Mesothelial cell of epicardium (in vitro differentiated cells): ENCODE measurements around the gene PSMD9. TPM values are rescaled to one million over a fixed set of nuclear protein-coding genes. Genes with fewer than 3 reads are reported as not detected.
A peak's percentile ranks its signal among the peaks of the same experiment; 100 is the strongest.

Experiments used
- DNase-seq, 2 experiments: peaks; one replicate each; pipeline ENCODE4 v3.0.0; 2021; ENCODE audit warnings: low spot score in 2 of 2; ENCODE audit not compliant: unreplicated experiment in 2 of 2
- H3K27ac Mint-ChIP-seq: 2 replicates; pipeline ENCODE4 v1.8.0; 2021; ENCODE audit warnings: mixed read lengths
- H3K27me3 Mint-ChIP-seq: 2 replicates; pipeline ENCODE4 v1.8.0; 2021; ENCODE audit warnings: low read depth, mixed read lengths
- H3K36me3 Mint-ChIP-seq: 2 replicates; pipeline ENCODE4 v1.8.0; 2021; ENCODE audit warnings: mixed read lengths
- H3K4me1 Mint-ChIP-seq: 2 replicates; pipeline ENCODE4 v1.8.0; 2021; ENCODE audit warnings: mixed read lengths
- H3K4me3 Mint-ChIP-seq: 2 replicates; pipeline ENCODE4 v1.8.0; 2021; ENCODE audit warnings: mild to moderate bottlenecking, moderate library complexity, mixed read lengths
- H3K9me3 Mint-ChIP-seq: 2 replicates; pipeline ENCODE4 v1.8.0; 2021; ENCODE audit warnings: mixed read lengths
- CTCF ChIP-seq: fragments of 200-600 bp; sonication (generic); IDR thresholded peaks from one replicate; pipeline ENCODE4 v1.5.0; 2021; ENCODE audit warnings: antibody characterized with exemption; ENCODE audit not compliant: unreplicated experiment
- total RNA-seq: library from RNA; stranded (reverse); gene quantifications from 3 replicates; pipeline ENCODE4 v1.2.1, GENCODE V29; 2021

Gene PSMD9
- total RNA-seq, 1 donor from 2014 or later = 34.1 TPM

GRCh38 chr12:121955258-121956237 lies 67.0 kb downstream of the PSMD9 start:
- no peak for DNase-seq
- H3K27ac Mint-ChIP-seq = no peak overlapping the region

GRCh38 chr12:121957861-121958515 lies 69.4 kb downstream of the PSMD9 start:
- Mint-ChIP-seq H3K4me1 (no peaks in the 10 kb centered on the region), H3K9me3 (no peaks in the 10 kb centered on the region), H3K4me3 (no peak overlapping the region), H3K36me3 (peaks cover 9% of the 10 kb centered on the region), H3K27ac (no peak overlapping the region), H3K27me3 (no peaks in the 10 kb centered on the region)
- no peak for TF ChIP-seq CTCF
- DNase-seq = no peak

More at GRCh38 chr12:121955258-121956237, 67.0 kb downstream of the PSMD9 start:
- Mint-ChIP-seq H3K9me3 (no peaks in the 10 kb centered on the region), H3K4me3 (no peak overlapping the region), H3K27me3 (no peaks in the 10 kb centered on the region), H3K36me3 (peaks cover 6% of the 10 kb centered on the region), H3K4me1 (peaks cover 3% of the 10 kb centered on the region)
- peak; percentile 42 for TF ChIP-seq CTCF

GRCh38 chr12:121958541-121959240 lies 70.1 kb downstream of the PSMD9 start:
- TF ChIP-seq CTCF = no peak
- Mint-ChIP-seq H3K27me3 (no peaks in the 10 kb centered on the region), H3K27ac (no peak overlapping the region), H3K4me1 (no peaks in the 10 kb centered on the region), H3K36me3 (peaks cover 9% of the 10 kb centered on the region), H3K9me3 (no peaks in the 10 kb centered on the region), H3K4me3 (no peak overlapping the region)
- no peak for DNase-seq

GRCh38 chr12:121960541-121960940 lies 72.0 kb downstream of the PSMD9 start:
- no peak overlapping the region for H3K4me3 Mint-ChIP-seq
- TF ChIP-seq CTCF = no peak
- no peak overlapping the region for H3K27ac Mint-ChIP-seq
- H3K9me3 Mint-ChIP-seq = no peaks in the 10 kb centered on the region
- DNase-seq = no peak
- peaks cover 9% of the 10 kb centered on the region for H3K36me3 Mint-ChIP-seq
- H3K27me3 Mint-ChIP-seq = no peaks in the 10 kb centered on the region
- peaks cover 11% of the 10 kb centered on the region for H3K4me1 Mint-ChIP-seq

- H3K36me3 Mint-ChIP-seq = peaks cover 9% of the 10 kb centered on the region
- H3K4me3 Mint-ChIP-seq = no peak overlapping the region
- no peak overlapping the region for H3K27ac Mint-ChIP-seq
- H3K9me3 Mint-ChIP-seq = no peaks in the 10 kb centered on the region
- H3K4me1 Mint-ChIP-seq = peaks cover 11% of the 10 kb centered on the region
- no peak for TF ChIP-seq CTCF
- DNase-seq = no peak
- no peaks in the 10 kb centered on the region for H3K27me3 Mint-ChIP-seq
Observed at GRCh38 chr12:121961195-121961879, 72.7 kb downstream of the PSMD9 start.
